Fibroblast of skin of left quadriceps (primary cell): ENCODE results near the gene ACKR1.

Experiments
- DNase-seq, 2 experiments: peaks; one replicate each; pipeline ENCODE4 v3.0.0-alpha.2; 2013; ENCODE audit warnings: low read depth in 2 of 2

Gene ACKR1, protein sequence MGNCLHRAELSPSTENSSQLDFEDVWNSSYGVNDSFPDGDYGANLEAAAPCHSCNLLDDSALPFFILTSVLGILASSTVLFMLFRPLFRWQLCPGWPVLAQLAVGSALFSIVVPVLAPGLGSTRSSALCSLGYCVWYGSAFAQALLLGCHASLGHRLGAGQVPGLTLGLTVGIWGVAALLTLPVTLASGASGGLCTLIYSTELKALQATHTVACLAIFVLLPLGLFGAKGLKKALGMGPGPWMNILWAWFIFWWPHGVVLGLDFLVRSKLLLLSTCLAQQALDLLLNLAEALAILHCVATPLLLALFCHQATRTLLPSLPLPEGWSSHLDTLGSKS

DNA sequence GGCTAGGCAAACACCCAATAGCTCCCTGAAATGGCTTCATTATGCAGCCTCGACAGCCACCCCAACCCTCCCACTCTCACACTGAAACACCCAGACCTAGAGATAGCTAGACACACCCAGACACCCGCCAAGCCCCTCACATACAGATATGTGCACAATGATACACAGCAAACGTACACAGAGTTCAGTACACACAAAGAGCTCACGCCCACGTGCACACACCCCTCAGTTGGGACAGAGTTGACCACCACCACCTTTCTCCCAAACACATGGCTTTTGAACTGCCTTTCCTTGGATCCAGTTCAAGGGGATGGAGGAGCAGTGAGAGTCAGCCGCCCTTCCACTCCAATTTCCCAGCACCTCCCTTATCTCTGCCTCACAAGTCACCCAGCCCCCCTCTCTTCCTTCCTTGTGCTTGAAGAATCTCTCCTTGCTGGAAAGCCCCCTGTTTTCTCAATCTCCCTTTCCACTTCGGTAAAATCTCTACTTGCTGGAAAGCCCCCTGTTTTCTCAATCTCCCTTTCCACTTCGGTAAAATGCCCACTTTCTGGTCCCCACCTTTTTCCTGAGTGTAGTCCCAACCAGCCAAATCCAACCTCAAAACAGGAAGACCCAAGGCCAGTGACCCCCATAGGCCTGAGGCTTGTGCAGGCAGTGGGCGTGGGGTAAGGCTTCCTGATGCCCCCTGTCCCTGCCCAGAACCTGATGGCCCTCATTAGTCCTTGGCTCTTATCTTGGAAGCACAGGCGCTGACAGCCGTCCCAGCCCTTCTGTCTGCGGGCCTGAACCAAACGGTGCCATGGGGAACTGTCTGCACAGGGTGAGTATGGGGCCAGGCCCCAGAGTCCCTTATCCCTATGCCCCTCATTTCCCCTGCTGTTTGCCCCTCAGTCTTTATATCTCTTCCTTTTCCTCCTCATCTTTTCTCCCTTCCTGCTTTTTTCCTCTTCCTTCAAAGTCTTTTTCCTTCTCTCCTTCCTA lies at the start of gene ACKR1:
TSS of gene ACKR1 (plus strand) at position 715 of the 981 bp plus-strand sequence. CDS start at position 800, 85 bp downstream.
- DNase-seq: no peak

DNA sequence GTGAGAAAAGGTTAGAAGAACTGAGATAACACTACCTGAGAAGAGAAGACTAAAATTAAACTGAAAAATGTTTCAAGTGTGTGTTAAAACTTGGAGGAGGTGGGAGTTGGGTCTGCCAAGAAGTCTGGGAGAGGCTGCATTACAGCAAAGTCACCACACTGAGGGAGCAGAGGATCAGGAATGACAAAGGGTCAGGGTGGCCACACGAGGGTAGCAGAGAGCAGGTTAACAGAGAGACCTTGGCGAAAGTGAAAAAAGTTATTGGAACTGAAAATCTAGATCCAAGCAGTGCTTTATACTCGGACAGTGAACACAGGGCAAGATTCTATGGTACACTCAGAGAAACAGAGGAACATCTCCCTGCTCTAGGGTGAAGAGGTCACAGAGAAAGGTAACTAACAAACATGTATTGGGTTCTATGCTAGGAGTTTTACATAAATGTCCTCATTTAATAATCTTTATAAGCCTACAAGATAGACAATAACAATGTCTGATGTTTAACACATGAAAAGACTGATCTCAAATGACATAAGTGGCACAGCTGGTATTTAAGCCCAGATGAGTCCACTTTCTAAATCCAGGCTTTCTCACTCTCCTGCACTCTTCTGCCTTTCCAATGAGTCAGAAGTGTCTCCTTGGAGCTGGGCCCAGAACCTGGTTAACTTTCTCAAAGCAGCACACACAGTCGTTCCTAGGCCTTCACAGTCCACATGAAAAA lies 43.5 kb upstream of the ACKR1 start:
- DNase-seq: peak; percentile 68 to 75

DNA sequence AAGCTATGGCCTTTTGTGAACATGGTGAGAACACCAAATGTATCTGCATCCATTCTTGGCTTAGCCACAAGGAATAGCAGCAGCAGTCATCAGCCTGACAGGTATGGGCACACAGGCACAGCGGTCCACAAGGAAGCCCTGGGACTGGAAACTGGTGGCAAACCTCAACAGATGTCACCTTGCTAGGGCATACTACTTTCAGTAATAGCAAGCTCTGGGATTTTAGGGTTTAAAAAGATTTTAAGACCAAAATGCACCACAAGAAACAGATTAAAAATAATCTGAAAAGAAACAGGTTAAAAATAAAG lies 43.0 kb upstream of the ACKR1 start:
- no peak for DNase-seq

DNA sequence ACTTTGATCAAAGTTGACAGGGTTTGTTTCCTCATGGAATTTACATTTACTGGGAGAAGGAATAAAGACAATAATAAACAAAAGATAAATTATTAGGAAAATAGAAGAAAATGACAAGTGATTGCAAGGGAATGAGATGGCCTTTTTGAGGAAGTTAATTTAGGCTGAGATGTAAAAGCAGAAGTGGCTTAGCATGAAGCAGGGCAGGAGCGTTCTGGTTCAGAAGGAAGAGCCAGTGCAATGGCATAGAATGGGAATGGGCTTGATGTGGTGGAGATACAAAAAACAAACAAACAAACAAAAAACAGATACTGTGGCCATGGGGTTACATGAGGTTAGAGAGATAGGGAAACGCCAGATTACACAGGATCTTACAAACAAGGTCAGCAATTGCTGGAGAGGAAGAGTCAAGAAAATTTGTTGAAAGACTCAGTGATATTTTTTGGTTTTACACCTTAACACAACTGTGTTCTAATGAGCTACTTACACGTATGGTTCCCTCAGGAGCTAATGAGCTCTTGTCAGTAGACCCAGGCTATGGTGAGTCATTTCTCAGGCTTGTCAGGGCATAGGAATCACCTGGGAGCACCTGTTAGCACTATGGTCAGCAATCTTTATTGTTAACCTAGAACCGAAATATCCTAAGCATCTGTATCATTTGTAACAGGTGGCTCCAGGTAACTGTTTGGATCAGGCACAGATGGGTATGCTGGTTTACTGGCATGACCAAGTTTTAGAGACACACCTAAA lies 42.0 kb upstream of the ACKR1 start:
- no peak for DNase-seq

DNA sequence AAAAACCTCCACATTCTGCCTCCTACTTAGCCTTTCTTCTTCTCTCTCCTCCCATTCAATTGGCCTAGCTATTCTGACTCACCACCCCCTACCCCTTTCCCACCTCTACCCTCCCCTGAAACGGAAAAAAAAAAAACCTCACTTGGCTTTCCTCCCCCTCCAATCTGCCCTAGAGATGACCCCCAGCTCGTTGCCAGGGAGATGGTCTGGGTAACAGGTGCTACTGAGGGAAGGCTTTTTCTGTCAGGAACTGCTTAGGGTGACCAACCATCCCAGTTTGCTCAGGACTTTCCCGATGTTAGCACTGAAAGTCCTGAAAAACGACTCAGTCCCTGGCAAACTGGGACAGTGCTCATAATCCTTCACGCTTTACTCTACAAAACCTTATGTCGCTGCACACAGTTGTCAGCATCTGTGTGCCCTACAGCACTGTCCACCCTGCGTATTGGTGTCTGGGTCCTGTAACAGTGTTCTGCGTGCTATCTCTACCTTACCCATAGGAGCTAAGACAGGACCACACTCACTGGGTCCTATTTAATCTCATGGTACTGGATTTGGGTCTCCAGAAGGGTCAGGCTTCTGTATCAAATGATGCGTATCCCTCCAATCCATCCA lies 41.0 kb upstream of the ACKR1 start:
- no peak for DNase-seq

DNA sequence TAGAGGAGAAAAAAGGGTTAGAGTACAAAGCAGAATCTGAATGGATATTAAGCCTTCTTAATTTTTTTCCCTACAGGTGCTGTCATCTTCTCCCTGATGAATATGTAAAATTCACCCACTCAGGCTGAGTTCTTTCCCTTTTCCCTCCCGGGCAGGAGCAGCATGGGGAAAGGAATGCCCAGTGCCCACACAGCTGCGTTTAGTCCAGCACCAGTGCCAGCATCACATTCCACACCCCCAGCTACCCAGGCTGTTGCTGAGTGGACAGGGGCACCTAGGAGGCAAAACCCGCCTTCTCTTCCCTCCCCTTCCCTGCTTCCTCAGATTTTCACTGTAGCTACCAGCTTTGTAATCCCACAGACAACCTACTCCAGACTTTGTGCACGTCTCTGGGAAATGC lies 36.6 kb upstream of the ACKR1 start:
- DNase-seq: no peak

DNA sequence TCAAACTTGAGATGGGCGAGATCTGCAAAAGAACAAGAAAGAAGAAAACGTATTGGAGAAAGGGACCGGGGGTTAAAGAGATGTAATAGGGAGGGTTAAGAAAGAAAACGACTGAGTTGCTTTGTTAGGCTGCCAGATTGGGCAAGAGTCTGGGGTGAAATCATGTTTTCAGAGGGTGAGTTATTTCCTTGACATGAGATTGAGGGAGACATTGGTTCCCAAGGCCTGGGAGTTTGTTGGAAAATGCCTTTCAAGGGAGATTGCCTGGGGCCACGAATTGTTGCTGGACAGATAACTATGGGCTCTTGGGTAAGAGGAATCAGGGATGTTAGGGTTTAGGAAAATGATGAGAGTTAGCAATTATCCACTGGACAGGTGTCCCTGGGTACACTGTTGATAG lies 34.0 kb upstream of the ACKR1 start:
- DNase-seq: no peak

DNA sequence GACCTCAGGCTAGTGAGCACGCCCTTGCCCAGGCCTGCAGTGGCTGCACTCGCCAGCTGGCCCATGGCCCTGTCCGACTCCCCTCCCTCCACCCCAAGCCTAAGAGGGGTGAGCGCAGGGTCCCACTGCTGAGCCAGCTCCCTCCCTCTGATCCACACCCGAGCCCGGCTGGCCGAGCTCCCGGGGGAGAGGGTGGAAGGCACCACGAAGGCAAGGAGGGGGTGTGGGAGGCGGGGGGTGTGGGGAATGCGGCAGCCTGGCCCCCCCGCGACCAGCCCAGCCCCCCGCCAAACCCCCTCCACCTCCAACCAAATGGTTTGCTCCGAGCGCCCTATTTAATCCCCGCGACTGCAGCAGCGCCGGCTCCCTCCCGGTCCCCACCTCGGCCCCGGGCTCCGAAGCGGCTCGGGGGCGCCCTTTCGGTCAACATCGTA lies 33.4 kb upstream of the ACKR1 start, which contains the start of gene CADM3:
TSS of gene CADM3 (plus strand) at position 362 of the 434 bp plus-strand sequence. CDS start 151 bp downstream, outside the sequence.
- no peak for DNase-seq

DNA sequence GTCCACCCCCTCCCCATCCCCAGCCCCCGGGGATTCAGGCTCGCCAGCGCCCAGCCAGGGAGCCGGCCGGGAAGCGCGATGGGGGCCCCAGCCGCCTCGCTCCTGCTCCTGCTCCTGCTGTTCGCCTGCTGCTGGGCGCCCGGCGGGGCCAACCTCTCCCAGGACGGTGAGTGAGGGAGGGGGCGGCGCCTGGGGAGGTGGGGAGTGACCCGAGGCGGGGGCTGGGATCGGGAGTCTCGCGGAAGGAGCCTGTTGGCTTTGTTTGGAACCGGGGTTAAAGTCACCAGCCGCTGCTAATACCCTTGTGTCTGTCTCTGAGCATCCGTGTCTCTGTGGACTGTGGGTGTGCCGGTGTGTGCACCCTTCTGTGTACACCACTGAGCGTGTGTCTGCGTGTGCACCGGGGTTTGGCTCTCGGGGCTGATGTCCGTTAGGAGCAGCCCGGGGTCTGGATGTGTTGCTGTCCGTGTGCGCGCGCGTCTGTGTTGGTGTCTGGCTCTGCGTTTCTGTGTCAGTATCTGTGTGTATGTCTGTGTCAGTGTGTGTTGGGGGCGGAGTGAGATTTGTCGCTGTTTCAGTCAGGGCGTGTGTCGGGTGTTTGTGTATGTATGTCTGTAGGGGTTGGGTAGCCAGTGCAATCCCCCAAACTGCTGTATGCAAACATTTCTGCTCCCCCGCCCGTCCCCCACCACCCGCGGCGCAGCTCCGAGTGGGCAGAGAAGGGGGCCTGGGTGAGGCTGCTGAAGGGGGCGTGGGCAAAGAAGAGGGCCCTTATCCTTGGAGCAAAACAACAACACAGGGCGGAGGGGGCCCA lies 32.8 kb upstream of the ACKR1 start:
- no peak for DNase-seq

DNA sequence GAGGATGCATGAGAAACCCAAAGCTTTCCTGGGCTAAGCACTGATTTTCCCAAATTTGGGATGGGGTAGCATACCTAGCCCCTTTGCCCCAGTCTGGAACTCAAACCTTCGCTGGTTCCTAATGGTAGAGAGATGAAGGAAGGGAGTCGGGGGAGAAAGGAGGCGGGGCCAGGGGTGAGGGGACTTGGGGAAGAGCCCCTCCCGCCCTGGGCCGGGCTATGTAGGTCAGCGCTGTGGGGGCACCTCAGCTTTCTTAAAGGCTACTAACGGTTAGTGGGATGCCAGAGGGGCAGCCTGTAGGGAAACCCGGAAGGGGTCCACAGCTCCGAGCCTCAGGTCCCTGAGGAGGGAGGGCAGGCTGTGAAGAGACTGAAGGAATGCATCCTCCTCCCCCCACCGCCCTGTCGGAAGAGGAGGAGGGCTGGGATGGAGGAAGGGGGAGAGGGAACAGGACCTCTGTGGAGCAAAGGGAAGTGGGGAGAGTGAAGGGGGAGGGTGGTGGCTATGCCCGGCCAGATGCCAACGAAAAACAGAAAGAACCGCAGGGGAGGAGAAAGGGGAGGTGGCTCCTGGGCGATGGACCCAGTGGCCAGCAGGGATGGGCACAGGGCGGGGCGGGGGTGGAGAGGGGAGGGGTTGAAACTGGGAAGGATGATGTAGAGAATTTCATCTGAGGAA lies 31.9 kb upstream of the ACKR1 start:
- no peak for DNase-seq

DNA sequence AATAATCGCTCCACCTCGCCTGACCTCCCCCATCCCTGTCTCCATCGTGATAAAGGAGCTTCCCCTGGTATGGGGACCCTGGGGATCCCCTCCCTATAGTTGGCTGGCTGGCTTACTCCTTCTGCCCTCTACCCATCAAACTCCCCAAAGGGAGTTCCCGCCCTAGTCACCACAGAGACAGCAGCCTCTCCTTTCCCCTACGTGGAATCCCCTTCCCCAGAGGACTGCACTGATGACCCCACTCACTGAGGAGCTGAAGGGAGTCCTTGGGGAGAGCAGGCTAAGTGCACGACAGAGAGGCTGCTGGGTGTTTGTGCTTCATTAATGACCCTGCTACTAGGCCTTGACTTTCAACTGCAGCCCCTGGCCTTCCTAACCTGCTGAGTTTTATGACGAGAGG lies 31.4 kb upstream of the ACKR1 start:
- no peak for DNase-seq

DNA sequence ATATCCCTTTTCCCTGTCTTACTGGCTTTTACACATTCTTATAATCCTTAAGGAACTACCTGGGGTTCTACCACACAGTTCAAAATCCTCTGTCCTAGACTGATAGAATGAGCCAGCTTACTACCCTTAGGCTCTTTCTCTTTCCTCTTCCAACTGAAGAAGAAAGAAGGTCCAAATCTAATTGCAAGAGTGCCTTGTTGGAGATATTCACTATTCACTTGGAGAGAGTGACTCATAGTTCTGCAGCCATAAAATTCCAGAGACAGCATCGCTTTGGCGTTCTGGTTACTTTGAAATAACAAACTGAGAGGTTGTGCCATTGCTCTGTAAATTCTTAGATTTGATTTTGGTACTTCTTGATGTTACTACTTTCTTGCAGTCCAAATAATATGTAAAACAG lies 29.1 kb upstream of the ACKR1 start:
- no peak for DNase-seq

DNA sequence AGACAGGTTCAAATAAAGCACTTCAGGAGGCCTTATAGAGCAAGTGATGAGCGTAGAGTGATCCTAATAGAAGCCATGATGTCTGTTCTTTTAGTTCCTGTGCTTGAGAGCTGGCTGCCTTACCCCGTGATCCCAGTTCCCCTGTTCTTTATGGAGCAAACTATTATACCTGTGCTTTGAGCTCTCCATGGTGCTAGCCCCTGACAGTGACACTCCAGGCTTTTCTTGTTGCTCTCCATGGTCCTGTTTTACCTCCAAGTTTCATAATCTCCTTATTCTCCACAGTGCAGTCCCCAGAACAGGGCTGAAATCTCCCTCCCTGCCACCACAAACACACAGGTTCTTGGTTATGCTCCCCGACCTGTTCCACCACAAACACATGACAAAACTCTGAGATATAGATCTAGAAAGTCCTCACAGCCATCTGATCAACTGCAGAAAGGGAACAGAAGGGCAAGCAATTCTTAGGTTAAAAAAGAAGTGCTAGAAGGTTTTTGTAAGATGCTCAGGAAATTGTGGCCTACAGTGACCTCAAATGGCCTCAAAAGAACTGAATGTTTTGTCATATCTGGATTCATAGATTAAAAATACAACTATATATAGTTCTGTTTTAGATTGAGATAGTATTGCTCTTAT lies 27.3 kb upstream of the ACKR1 start:
- DNase-seq: peak; percentile 32 to 36

DNA sequence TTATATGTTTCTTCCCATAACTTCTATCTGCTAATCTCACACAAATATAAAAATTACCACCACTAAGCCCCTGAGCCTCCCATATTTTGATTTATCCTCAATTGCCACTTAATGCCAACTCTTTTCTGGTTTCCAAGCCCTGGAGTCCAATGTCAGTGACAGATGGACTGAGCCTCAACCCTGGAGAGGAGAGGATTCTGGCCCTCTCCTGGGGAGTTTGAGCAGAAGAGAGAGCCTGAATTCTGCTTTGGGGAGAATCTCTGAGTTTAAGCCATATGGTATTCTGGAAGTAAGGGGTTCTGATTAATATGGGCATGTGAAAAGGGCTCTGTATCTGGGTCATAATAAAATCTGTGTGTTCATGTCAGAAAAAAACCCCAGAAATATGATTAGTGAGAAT lies 24.8 kb upstream of the ACKR1 start:
- no peak for DNase-seq

DNA sequence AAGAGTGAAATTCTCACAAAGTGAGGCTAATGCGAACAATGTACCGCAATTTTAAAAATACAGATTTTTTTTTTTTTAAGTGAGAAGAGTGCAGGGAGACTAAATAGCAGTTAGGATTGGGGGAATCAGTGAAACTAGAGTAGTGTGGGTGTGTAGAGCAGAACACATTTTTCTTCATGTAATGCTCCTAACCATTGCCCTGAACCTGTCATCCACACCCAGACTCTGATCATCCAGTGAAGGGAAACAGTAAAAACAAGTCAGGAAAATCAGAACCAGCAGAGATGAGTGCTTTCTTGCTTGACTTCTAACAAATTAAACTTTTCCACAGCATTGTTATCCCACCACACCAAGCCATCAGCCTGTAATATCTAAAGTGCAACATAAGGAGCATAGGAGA lies 24.2 kb upstream of the ACKR1 start:
- DNase-seq: no peak

DNA sequence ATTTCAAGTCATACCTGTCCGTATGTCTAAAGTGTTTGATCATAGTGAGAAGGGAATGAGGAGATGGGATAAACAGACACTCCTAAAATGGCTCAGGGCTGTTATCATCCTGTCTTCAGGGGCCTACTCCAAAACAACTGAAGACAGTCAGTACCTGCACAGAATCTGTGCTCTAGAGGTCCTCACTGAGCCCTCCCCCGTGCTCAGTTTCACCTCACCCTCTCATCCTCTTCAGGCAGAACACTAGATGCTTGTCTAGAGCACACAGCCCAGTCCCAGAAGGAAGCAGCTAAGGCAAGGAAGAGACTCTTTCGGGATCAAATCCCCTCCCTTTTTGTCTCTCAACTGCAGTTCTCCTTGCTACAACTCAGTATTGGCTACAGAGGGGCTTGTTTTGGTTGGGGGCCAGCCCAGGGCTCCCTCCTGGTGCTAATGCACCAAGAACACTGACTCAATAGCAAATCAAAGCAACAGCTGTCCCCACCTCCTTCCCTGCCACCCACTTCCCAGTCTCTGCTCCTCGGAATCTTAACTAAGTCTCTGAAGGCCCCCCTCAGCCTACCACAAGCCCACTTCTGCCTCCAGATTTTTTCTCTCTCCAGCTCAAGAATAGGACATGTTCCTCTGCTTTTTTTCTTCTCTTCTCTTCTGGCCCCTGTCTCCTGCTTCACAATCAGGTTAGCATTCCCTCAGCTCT lies 23.2 kb upstream of the ACKR1 start:
- no peak for DNase-seq

DNA sequence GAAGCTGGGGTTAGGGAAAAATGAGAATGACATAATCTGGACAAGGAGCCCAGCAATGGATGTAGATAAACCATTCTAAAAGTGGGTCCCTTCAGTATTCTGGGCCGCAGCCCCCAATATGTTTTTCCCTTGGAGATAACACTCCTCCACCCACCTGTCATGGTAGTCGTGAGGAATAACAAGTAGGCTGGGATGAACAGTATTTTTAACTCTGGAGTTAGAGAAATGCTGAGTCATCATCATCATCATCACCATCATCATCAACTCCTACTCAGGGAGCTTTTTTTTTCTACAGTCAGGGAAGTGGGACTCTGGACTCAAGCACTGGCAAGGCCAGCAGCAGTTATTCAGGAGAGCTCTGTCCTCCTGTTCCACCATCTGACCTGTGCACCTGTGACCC lies 20.5 kb upstream of the ACKR1 start:
- DNase-seq: no peak

DNA sequence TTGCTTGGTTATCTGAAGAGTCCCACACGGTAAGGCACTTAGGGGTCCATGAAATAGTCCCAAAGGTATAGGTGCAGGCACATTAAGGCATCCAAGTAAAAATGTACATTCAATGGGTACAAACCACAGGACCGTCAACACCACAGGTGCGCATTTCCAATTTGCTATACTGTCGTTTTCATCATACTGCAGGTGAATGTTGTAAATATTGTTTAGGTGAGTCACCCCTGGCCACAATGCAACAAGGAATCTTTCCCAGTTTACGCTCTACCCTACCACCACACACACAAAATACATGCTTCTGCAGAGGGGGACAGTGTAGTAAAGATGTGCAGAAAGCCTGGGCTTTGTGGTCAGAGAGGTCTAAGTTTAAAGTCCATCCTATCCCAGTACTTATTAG lies 19.6 kb upstream of the ACKR1 start:
- no peak for DNase-seq

DNA sequence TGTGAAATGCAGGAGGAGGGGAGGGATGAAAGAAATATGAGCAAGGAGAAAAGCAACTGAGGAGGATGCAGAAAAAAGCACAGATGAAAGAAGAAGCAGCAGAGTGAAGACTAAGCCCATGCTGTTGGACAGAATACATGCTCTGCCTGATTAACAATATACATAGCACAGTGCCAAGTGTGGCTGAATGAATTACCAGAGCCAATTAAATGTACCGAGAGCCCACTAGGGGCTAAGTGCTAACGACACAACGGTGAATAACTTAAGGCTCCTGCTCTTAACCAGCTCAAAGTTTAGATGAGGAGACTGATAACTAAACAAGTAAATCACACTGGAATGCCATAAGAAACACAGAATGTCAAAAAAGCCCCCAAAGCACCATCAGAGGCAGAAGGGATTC lies 17.6 kb upstream of the ACKR1 start:
- no peak for DNase-seq
